ENCODE results near the gene DNAH3. TPM values are rescaled to one million over a fixed set of nuclear protein-coding genes. Genes with fewer than 3 reads are reported as not detected.

DNAH3 gene
- total and polyA plus RNA-seq, 2 of the 13 experiments (the other 11 are each of a cell fraction or from before 2014, with no cell fraction given) = 0.07 to 0.08 TPM

GRCh38 chr16:21164521-21165168 lies 14.0 kb upstream of the DNAH3 start:
- H3K9me3 ChIP-seq (ENCODE audit: low read length) = no peaks in the 10 kb centered on the region
- H3K36me3 ChIP-seq (replicated peaks in 1 of 2; ENCODE audit: control insufficient read depth in 1 of 2, insufficient read depth in 2 of 2, low read length in 2 of 2) = no peaks in the 10 kb centered on the region
- no peak overlapping the region for H3K4me2 ChIP-seq (ENCODE audit: low read depth, low read length)
- H3K9ac ChIP-seq (ENCODE audit: insufficient read depth, low read depth, low read length) = no peak overlapping the region
- H3K79me2 ChIP-seq (ENCODE audit: insufficient read depth, low read length) = no peaks in the 10 kb centered on the region
- DNase-seq (ENCODE audit: low spot score) (no peak), ATAC-seq (no peak; the same call in 2 of the 3 replicates), FAIRE-seq (no peak)
- in situ Hi-C loops (cut with HindIII; ENCODE audit: extremely low pct_ligation_motif_present, low pct_unique_long_range_greater_than_20kb) = loop anchor here (25.0 kb wide), 1 partner anchor 1173 kb away; no protein-coding TSS in a partner anchor
- ChIA-PET CTCF (ENCODE audit: low intra/inter-chr PET ratio, low total read pairs) (no interaction called here), POLR2A (no interaction called here)
- no peak overlapping the region for H3K27ac ChIP-seq (ENCODE audit: extremely low read length, insufficient read depth, low read length)
- intact Hi-C loops (cut with micrococcal nuclease; ENCODE audit: unreplicated experiment) = no loop called here
- no peak overlapping the region for H3K4me3 ChIP-seq (replicated peaks in 1 of 3; ENCODE audit: insufficient read depth in 1 of 3, low read depth in 2 of 3, low read length in 3 of 3)
- no peaks in the 10 kb centered on the region for H4K20me1 ChIP-seq (ENCODE audit: insufficient read depth, low read length)
- peaks cover 0 to under 1% of the 10 kb centered on the region in 2 experiments; a peak in 2 of 5 replicates for H3K27me3 ChIP-seq (ENCODE audit: control insufficient read depth in 1 of 2, insufficient read depth in 2 of 2, low read length in 2 of 2)
- BruUV-seq (replicated peaks) = no TSS peak
- H2AFZ ChIP-seq (ENCODE audit: low read length) = no peak overlapping the region
- 81% methylated on average over 7 of the region's 7 CpGs for WGBS (ENCODE audit: low lambda C conversion rate)
- H3K4me1 ChIP-seq (ENCODE audit: insufficient read depth, low read length) = peaks cover 11% of the 10 kb centered on the region
- no peak for TF ChIP-seq ZNF605 (CRISPR knock-in tag; IDR thresholded peaks at IDR 0.05)
- no peak for TF ChIP-seq POGK (CRISPR knock-in tag; conservative IDR thresholded peaks at IDR 0.05)
- no peak for TF ChIP-seq KAT2B (IDR thresholded peaks at IDR 0.05; ENCODE audit: borderline replicate concordance, low read depth, low read length)
- TF ChIP-seq KDM3A (CRISPR knock-in tag; IDR thresholded peaks at IDR 0.05; ENCODE audit: low read depth) = no peak
- TF ChIP-seq CC2D1A (CRISPR knock-in tag; IDR thresholded peaks at IDR 0.05) = no peak
- TF ChIP-seq BRF2 (CRISPR knock-in tag; IDR thresholded peaks at IDR 0.05) = no peak
- TF ChIP-seq FOXM1 (CRISPR knock-in tag; IDR thresholded peaks at IDR 0.05) = no peak
- TF ChIP-seq ZNF468 (CRISPR knock-in tag; IDR thresholded peaks at IDR 0.05) = no peak
- no peak for TF ChIP-seq CENPBD1 (CRISPR knock-in tag; IDR thresholded peaks at IDR 0.05; ENCODE audit: borderline replicate concordance, low read depth)
- TF ChIP-seq ZNF609 (CRISPR knock-in tag; IDR thresholded peaks at IDR 0.05; ENCODE audit: borderline replicate concordance) = no peak
- no peak for TF ChIP-seq ARID5B (CRISPR knock-in tag; IDR thresholded peaks at IDR 0.05)

Measured in HepG2 (cell line).